ENCODE results near the gene TTC21A. TPM values are rescaled to one million over a fixed set of nuclear protein-coding genes. Genes with fewer than 3 reads are reported as not detected.

The TTC21A gene
- total and polyA plus RNA-seq, 11 donors: 0.72 to 4.8 (median 1.9) TPM

DNA sequence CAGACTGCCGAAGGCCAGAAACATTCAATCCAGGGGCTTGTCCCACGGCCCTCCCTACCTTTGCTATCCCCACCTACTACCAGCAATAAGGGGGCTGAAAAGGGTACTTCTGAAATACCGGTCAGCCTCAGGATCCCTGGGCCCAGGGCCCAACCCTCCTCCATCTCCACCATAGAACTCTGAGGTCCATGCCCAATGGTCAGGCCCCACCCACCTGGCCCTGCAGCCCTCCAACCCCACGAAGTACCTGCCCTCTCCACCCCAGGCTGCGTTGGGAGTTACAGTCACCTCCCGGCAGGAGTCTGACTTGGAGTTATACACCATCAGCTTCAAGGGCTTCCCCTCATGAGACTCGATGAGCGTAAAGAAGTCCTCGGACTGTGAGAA, 7.0 kb upstream of the TTC21A start:
- H3K4me3 ChIP-seq: no peak overlapping the region
- 91 to 95% (median 92%) methylated on average over 9 of the region's 9 CpGs for WGBS, 4 donors
- H3K27ac ChIP-seq: no peak overlapping the region
- no peak for TF ChIP-seq CTCF (IDR thresholded peaks at IDR 0.05)
- no peak for TF ChIP-seq POLR2A (IDR thresholded peaks at IDR 0.05)
- no peaks in the 10 kb centered on the region for H3K27me3 ChIP-seq
- no peak for DNase-seq
- no peaks in the 10 kb centered on the region for H3K9me3 ChIP-seq
- peaks cover 1 to 50% (median 36%) of the 10 kb centered on the region in 12 donors for H3K4me1 ChIP-seq
- H3K36me3 ChIP-seq: peaks cover 0 to 62% (median 56%) of the 10 kb centered on the region in 9 donors
- intact Hi-C loops (cut with DNase I): loop anchor here in 2 of 10 donors (2.0 to 10.0 kb wide), 2 partner anchors 188 to 284 kb away; partner anchors contain the start of gene SLC25A38 (in 2 of the 2)
- ATAC-seq: no peak

DNA sequence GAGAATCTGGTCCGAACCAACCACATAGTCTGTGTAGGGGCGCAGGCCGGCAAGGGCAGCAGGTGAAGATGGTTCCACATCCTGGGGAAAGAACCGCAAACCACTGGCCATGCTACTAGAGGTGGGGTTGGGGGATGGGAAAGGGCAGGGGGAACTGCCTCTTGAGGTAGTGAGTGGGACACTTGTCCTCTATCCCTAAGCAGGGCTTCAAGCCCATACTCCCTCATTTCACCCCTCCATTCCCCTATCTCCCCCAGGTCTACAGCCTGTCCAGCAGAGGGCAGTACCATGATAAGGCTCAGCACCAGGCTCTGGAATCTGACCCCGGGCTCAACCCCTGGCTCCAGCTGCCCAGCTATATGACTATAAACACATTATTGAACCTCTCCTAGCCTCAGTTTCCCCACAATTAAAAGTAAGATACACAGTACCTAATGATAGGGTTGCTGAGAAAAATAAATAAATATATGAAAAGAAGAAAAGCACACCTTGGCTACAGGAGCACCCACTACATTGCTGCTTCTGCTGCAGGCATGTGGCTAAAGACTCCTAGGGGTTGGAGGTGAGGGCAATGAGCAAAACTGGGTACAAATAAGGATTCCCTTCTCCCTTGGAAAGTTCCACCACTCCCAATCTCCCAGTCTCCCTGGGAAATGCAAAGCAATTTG, 6.3 kb upstream of the TTC21A start:
- H3K4me3 ChIP-seq: no peak overlapping the region
- ATAC-seq: peak in 3 of 4 donors; percentile 41 to 54 (median 44)

DNA sequence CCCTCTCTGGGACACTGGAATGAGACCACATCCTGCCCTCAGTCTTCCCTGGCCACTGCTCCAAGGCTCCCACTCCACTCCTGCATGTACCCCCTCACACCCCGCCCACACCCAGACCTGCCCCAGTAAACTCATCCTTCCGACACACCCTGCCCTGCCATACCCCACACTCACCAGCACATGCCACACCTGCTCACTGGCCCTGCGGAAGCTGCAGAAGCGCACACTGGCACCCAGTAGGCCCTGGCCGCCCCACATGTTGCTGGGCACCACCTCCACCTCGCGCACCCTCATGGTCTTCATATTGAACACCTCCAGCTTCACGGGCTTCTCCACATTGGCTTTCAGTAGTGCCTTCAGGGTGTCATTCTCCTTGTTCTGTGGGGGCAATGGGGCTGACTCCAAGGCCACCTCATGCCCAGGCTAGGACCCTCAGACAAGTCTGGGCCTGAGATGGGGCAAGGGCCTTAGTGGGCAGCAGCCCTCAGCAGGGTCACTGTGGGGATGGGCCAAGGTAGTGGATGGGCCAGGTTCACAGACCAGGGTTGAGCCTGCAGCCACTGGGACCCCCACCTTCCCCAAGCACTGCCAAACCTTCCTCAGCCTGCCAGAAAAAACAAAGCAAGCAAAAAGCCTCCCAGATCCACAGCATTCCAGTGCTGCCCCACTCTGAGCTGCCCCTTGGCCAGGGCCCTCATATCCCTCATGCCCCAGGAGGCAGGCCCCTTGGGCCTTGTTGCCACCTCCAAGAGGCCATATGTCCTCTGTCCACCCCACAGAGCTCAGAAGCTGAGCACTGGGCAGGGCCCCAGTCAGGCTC, 4.8 kb upstream of the TTC21A start:
- Histone ChIP-seq H3K9me3 (no peaks in the 10 kb centered on the region), H3K27me3 (no peaks in the 10 kb centered on the region), H3K4me3 (no peak overlapping the region), H3K4me1 (peaks cover 6 to 51% (median 37%) of the 10 kb centered on the region in 12 donors), H3K36me3 (peaks cover 0 to 40% (median 34%) of the 10 kb centered on the region in 9 donors), H3K27ac (peak overlapping the region in 1 of 12 donors; percentile 22)
- ATAC-seq (no peak), DNase-seq (no peak)
- no peak for TF ChIP-seq POLR2A (IDR thresholded peaks at IDR 0.05)
- TF ChIP-seq CTCF (IDR thresholded peaks at IDR 0.05): no peak
- WGBS, 4 donors: 93 to 98% (median 96%) methylated on average over 8 of the region's 8 CpGs
- intact Hi-C loops (cut with DNase I): loop anchor here in 3 of 10 donors (1.0 to 10.0 kb wide), 2 partner anchors 186 to 282 kb away; partner anchors contain the start of gene SLC25A38 (in 2 of the 3)

More for the DNA sequence above, 6.3 kb upstream of the TTC21A start:
- no peak for DNase-seq
- H3K27ac ChIP-seq: no peak overlapping the region
- intact Hi-C loops (cut with DNase I): loop anchor here in 2 of 10 donors (2.0 to 10.0 kb wide), 2 partner anchors 188 to 284 kb away; partner anchors contain the start of gene SLC25A38 (in 2 of the 2)
- TF ChIP-seq CTCF (IDR thresholded peaks at IDR 0.05) (peak; percentile 42 to 66 (median 52)), POLR2A (IDR thresholded peaks at IDR 0.05) (no peak)
- H3K36me3 ChIP-seq: peaks cover 0 to 56% (median 50%) of the 10 kb centered on the region in 9 donors
- peaks cover 6 to 56% (median 43%) of the 10 kb centered on the region in 12 donors for H3K4me1 ChIP-seq
- WGBS, 4 donors: 80 to 86% (median 84%) methylated on average over 5 of the region's 5 CpGs
- H3K9me3 ChIP-seq: no peaks in the 10 kb centered on the region
- H3K27me3 ChIP-seq: no peaks in the 10 kb centered on the region

DNA sequence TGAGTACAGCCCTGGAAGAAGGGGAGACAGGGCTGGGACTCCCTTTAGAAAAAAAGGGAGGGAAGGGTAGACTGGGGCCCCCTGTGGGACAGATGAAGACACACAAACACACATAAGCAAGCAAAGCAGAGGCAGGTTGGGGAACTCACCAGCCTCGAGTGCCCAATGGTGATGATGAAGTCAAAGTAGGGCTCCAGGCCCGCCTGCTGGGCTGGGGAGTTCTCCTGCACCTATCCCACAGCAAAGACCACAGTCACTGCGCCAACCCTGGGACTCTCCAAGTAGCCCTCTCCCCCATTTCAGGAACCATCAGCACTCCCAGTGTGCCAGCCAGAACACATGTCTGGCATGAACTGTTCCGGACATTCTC, 4.2 kb upstream of the TTC21A start:
- no peak for DNase-seq
- WGBS, 4 donors: 54 to 77% (median 73%) methylated on average over 2 to 4 of the region's 4 CpGs
- no peak for ATAC-seq
- Histone ChIP-seq H3K4me1 (peaks cover 6 to 57% (median 42%) of the 10 kb centered on the region in 12 donors), H3K27ac (peak overlapping the region in 2 of 12 donors; percentile 1 to 22), H3K9me3 (no peaks in the 10 kb centered on the region), H3K36me3 (peaks cover 0 to 34% (median 28%) of the 10 kb centered on the region in 9 donors), H3K4me3 (no peak overlapping the region), H3K27me3 (no peaks in the 10 kb centered on the region)
- TF ChIP-seq POLR2A (IDR thresholded peaks at IDR 0.05) (no peak), CTCF (IDR thresholded peaks at IDR 0.05) (no peak)
- intact Hi-C loops (cut with DNase I): loop anchor here in 3 of 10 donors (1.0 to 10.0 kb wide), 2 partner anchors 185 to 281 kb away; partner anchors contain the start of gene SLC25A38 (in 2 of the 3)
